Activated CD8-positive, alpha-beta memory T cell treated with anti-CD3 and anti-CD28 coated beads, Interleukin-2, amount 50 U/mL, for 24 hours (primary cell): ENCODE data around the gene NRG4.
"Not testable (repeated sequence)": the region's sequence is repeated elsewhere in the genome, so short reads cannot be mapped to it uniquely, and the experiment has no call there.

Experiments used
- DNase-seq: peaks from one replicate; pipeline ENCODE4 v3.0.0-alpha.2; 2020; ENCODE audit errors: extremely low read depth

NRG4 gene, protein sequence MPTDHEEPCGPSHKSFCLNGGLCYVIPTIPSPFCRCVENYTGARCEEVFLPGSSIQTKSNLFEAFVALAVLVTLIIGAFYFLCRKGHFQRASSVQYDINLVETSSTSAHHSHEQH

DNA sequence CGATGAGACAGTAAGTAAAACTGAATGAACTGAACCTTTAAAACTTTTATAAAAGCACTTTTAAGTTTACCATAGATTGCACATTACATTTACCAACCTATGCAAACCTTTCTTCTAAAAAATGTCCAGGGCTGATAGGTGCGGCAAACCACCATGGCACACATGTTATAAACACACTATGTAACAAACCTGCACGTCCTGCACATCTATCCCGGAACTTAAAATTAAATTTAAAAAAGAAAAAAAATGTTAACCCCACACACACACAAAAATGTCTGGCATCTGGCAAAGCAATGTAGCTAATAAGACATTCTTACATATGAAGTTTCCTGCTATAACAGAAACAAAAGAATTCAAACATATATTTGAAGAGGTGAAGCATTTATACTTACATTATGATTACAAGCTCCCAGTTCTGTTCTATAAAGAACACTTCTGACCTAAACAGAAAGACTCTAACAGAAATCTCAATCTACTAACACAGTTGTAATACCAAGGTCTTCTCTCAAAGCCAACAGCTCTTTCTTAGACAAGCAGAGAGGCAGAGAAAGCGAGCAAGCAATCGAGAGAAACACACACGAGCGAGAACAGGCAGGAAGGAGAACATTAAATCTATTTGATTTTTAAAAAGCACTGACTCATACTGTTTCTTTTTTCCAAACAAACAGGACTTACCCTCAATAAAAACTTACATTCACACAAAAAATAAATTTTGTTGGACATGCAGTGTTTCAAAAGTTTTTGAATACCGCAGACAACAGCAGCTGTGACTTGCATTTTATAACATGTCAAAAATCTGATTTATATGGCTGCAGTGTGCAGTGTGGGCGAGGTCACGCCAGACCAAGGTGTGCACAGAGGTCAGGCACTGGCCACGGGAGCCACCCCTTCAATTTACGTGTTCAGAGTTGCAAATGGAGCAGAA lies at the start of gene NRG4:
NRG4 (minus strand) TSS at position 798 of the 925 bp plus-strand sequence. CDS start 1,194 bp downstream, outside the sequence.
- no peak for DNase-seq

DNA sequence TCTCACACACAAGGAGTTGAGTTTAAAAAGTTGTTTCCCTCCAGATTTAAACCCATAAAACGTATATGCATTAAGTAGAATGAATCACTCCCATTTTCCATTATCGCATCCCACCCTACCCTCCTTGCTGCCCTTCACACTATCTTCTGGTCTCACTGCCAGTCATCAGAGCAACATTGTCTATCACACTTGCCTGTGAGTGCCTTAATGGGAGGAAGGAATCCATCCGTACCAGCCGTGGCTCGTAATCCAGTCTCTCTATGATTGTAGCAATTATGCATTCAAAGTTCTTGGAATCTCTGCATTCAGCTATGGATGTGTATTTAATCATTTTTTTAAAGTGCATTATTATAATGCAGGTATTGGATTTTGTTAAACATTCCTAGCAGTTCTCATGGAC lies 49.5 kb upstream of the NRG4 start:
- no peak for DNase-seq

DNA sequence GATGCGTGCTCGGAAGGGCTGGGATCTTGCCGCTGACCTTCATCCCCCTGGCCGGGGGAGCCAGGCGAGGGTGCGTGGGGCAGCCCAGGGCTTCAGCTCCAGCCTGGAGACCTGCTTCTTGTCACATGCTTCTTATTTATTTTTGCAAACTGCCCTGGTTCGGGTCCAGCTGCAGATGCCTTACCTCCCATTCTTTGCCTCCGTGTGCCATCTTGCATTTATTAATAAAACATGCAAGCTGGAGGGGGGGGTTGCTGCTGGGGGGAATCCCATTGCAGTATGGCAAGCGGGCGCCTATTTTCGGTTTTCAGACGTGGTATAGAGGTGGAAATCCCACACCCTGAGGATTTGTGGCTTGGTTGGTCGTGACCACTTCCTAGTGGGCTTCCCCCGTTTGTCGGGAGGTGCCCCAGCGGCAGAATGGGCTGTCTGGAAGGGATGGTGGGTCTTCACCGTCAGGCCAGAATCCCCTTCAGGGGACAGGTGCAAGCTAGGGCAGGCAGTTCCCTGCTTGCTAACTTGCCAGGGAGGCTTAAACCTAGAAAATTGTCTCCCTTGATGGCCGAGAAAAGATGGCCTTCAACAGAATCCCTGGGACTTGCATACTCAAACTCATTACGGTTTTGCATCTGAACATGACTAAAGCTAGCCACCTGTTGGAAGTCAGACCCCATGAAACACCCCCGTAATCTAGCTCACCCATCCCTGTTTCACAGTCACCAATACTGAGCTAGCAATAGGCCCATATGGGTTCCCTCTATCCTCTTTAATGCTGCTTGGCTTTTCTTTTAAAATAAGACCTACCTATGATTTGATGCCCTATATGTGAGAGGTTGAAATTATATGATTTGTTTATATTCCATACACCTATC lies 48.1 kb upstream of the NRG4 start:
- DNase-seq = no peak

DNA sequence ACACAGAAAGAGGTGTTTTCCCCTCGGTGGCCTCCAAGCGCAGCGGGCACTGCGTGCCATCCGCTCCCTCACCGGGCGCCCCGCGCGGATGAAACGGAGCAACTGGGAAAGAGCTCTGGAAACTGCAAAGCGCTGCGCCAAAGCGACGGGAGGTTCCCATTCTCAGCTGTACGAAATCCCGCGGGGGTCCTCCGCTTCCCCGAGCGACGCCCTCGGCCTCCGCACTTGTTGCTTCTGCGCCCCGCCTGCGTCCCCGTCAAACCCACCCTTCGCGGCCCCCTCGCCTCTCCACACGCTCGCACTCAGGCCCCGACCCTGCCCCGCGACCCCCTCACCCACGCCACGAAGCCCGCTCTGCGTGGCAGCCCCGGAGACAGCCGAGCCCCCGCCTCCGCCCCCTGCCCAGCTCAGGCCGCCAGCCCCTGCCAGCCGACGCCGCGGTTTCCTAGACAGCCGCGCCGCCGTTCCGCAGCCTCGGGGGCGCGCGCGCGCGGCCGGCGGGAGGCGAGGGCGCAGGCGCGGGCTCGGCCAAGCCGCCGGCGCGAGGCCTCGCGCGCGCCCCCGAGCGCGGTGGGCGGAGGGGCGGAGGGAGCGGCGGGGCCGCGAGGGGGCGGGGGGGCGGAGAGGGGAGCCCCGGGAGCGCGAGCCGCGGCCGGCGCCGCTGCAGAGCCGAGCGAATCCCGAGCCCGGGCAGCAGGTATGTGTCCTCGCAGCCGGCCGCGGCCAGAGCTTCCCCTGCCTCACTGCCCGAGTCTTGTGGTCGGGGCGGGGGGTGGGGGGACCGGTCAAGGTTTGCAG lies 47.3 kb upstream of the NRG4 start, which contains the start of gene TMEM266:
TMEM266 (plus strand) TSS at position 666 of the 798 bp plus-strand sequence. CDS start 74,279 bp downstream, outside the sequence.
- no peak for DNase-seq

DNA sequence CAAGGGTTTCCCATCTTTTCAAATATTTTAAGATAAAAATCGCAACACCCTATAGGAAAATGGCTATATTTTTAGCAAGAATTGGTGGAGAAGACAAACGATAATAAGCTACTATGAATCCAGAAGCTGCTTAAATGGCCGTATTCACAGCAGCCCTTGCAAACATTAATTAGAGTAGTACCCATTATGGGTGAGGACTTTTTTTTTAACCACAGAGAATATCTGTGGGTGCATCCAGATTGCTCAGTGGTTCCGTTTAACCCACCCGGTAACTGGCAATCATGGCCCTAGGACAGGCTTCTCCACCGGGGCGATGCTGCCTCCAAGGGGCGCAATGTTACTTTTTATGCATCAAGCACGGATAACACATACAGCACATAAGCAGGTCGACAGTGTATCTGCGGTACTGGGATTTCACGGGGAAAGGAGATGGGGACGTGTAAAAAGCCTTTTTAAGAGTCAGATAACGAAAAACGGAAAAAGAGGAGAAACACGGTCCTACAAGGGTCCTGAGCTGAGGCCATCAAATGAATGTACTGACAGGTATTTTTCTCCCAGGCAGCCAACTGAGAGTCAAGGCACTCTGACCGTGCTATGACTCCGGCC lies 46.6 kb upstream of the NRG4 start:
- no peak for DNase-seq

DNA sequence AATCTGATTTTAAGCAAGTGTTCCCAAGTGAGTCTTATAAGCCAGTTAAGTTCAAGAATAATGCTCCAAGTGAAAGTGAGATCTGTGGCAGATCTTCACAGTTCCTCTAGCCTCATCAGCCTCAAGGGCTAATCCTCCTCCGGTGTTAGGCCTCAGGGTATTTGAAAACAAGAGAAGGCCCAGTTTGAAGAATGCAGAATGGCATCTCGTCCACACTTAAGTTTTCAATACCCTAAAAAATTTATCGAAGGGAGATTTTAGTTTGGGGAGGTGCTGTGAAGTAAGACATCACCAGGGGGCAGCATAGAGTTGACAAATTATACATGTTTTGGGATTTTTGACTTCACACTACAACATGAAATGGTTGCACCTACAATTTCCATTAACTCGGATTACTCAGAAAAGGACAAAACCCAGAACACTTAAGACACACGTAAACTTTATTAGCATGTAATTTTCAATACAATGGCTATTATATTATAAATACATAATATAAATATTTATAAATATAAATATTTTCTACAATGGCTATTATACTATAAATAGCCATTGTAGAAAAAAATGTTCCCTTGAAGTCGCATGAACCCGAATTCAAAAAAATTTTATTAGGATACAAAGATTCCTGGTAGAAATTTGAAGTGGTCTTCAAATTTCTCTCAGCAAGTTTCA lies 45.2 kb upstream of the NRG4 start:
- DNase-seq = no peak

DNA sequence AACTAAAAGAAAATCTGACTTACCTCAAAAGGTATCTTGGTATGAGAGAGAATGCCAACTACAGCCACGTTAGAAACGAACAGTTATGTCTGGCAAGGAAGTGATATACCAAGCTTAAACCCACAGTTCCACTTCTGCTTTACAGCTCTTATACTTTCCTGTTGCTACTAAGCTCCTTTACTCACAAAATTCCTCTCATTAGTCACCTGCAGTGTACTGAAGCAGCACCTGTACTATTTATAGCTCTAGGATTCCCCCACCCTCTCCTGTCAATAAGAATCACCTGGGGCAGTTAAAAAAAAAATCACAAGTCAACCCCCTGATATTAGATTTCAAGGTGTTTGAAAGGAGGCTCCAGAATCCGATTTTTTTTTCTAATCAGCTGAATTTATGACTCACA lies 44.7 kb upstream of the NRG4 start:
- DNase-seq = no peak

DNA sequence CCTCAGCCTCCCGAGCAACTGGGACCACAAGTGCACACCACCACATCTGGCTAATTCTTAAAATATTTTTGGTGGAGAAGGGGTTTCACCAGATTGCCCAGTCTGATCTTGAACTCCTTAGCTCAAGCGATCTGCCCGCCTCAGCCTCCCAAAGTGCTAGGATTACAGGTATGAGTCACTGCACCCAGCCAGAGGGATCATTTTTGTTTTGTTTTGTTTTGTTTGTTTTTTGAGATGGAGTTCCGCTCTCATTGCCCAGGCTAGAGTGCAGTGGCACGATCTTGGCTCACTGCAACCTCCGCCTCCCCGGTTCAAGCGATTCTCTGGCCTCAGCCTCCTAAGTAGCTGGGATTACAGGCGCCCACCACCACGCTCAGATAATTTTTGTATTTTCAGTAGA lies 42.0 kb upstream of the NRG4 start:
- not testable (repeated sequence) for DNase-seq

DNA sequence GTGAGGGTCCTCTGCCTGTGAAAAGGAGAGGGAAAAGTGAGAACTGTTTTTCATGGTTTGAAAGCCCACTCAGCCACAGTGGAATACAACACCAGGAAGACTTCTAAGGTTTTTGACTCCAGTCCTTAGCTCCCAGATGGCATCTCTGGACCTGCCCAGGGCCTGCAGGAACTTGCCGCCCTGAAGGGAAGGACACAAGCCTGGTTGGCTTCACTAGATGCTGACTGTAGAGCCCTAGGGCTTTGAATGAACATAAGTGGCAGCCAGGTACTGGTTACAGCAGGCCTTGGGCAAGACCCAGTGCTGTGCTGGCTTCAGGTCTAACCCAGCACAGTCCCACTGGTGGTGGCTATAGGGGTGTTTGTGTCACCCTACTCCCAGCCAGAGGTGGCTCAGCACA lies 26.3 kb upstream of the NRG4 start:
- no peak for DNase-seq

DNA sequence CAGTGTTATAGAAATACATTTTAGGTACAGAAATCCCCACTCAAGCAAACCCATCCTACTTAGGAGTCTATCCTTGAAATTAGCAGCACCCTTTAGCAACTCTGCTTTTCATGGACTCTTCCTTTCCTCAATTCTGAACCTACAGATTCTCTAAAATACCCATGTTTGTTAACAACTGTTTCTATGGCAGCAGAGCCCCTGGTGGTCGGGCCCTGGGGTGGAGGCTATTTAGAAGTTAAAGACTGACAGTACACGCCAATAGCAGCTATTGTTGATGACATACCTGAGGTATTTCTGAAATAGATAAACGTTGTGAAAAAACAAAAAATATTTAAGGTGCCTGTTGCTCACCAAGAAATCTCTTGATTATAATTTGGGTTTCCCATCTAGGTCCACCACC lies 23.4 kb upstream of the NRG4 start:
- DNase-seq = no peak

DNA sequence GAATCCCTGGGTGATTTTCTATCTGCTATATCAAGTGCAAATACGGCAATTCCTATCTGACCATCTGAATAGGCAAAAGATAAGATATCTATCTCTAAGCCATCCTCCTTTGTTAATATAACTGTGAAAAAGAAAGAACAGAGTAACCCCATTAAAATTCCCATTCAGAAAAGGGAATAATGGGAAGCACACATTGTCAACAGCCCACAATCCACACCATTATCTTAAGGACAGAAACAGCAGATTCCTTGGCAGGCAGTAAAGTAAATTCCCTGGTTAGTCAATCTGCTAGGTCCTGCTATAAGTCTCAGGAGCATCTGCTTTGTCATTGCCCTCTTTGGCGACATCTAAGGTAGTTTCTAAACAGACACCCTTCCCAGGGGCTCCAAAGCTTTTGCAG lies 21.9 kb upstream of the NRG4 start:
- no peak for DNase-seq

DNA sequence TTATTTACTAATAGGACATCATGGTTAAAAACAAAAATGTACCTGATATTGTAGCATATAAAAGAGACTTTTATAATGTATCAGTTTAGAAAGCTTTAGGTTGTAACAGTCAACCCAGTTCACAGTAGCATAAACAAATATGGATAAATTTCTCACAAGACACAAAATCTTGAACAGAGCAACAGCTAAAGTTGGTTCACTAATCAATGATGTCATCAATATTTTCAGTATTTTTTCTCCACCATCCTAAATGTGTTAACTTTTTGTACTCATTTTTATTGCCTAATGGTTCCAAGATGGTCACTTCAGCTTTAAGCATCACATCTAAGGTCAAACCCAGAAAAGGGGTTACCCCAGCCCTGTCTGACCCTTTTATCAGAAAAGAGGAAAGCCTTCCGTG lies 21.2 kb upstream of the NRG4 start:
- DNase-seq = no peak

DNA sequence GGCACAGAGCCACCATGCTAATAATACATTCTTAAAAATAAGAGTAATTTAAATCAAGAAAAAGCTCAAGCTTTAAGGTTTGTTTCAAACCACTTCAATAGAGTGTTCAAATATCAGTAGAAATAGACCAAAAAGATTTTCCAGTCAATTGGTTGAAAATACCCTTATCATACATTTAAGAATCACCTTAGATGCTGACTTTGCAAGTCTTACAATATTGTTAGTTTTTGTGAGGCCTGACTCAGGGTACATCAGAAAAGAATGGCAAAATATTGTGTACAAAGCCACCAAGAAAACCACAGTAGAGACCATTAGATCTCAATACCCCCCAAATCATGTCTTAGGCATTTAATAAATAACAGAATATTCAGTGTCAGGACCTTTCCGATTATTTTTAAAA lies 19.8 kb upstream of the NRG4 start:
- DNase-seq = no peak

DNA sequence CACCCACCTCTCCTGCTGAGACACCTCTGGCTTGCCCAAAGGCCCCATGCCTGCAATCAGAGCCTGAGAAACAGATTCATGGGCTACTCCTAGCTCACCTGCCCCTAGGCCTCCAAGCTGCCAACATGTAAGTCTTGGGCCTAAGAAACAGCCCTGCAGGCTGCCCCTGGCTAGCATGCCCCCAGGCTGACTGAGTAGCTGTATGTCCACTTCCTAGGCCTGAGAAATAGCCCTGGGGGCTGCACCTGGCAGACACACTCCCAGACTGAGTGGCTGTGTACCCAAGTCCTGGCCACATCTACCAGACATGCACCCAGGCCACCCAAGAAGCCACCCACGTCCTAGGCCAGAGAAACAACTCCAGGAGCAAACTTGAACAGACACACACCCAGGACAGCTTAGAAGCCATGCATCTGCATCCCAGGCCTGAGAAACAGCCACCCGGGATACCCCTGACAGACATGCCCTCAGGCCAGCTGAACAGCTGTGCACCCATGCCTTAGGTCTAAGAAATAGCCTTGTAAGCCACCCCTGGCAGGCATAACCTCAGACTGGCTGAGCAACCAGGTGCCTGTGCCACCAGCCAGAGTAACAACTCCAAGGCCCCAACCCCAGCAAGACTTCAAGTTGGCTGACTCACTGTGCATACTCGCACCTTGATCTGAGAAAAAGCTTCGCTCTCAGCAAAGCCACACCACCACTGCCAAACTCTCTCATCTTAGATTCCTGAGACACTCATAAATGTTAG lies 12.0 kb upstream of the NRG4 start:
- DNase-seq = no peak

DNA sequence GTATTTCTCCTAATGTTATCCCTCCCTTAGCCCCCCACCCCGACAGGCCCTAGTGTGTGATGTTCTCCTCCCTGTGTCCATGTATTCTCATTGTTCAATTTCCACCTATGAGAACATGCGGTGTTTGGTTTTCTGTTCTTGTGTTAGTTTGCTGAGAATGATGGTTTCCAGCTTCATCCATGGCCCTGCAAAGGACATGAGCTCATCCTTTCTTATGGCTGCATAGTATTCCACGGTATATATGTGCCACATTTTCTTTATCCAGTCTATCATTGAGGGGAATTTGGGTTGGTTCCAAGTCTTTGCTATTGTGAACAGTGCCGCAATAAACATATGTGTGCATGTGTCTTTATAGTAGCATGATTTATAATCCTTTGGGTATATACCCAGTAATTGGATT lies 1.2 kb upstream of the NRG4 start:
- not testable (repeated sequence) for DNase-seq

DNA sequence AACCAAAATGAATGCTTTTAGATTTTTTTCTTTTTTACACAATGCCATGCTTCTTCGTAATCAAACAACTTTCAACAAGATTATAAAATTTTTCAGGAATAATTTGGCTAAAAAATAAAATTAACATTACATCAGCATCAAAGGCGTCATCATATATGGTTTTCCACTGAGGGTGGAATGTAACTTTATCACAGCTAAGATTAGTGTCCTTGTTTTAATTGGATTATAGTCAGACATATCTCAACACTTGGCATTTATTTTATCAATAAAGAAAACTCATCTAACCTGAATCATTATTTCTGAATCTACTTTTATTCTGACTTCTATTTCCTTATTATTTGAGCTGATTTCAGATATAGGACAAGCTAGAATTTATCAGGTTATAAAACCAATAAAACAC lies 1.6 kb downstream of the NRG4 start:
- no peak for DNase-seq

DNA sequence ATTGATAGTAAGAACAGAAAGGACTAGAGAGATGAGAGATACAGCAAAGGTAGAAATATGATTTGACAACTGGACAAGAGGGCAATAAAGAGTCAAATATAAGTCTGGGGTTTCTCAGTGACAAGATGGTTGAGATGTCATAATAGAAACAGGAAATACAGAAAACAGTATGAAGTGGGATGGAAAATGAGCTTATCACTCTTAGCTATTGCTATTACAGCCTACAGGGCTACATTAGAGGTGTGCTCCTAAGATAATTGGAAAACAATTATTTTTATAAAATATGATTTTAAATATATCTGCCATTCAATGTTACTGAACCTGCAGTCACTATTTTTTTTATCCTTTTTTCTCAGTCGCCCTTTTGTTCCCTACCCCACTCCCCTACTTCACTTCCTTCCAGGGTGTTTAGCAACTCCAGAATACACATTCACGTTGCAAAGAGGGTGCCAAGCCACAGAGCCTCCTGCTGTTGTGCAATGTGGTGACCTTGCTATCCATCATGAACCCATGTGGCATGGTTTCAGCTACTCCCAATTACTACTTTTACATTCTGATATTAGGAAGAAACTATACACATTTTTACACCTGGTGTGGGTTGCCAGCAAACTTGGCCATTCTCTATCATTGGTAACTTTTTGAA lies 6.0 kb downstream of the NRG4 start:
- no peak for DNase-seq

DNA sequence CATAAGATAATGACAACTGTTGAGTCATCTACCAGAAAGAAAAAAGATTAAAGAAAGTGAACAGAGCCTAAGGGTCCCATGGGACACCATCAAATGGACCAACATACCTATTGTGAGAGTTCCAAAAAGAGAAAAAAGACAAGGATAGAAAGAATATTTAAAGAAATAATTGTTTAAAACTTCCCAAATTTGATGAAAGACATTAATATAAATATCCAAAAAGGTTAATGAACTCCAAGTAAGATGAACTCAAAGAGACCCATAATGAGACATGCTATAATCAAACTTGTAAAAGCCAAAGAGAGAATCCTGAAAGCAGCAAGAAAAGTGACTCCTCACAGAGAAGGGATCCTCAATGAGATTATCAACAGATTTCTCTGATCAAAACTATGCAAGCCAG lies 8.9 kb downstream of the NRG4 start:
- DNase-seq = no peak

DNA sequence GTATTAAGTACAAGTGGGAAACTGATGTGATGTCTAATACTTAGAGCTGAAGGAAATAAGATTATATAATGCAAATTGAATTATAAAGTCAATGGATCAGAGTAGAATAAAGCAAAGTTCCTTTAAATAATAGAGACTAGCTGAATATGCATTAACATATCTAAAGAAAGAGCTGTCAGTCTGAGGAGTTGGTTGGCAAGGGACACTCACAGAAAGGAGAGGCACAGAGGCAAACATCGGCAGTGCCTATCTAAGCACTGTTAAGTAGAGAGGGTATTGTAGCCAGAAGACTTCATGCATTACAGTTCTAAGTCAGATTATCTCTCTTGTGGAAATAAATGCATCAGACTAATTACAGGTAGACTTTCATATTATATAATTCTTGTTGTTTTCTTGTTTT lies 16.6 kb downstream of the NRG4 start:
- DNase-seq = no peak
